Parathyroid adenoma (tissue), 2 donors: ENCODE data around the gene CD19.
"Not testable (repeated sequence)": the region's sequence is repeated elsewhere in the genome, so short reads cannot be mapped to it uniquely, and the experiment has no call there.

Source experiments
- H2AFZ ChIP-seq: fragments of 300-600 bp; sonication (generic); one replicate; pipeline ENCODE4 v1.7.0; 2017; ENCODE audit warnings: antibody characterized with exemption, mild to moderate bottlenecking
- H3K27ac ChIP-seq: fragments of 300-600 bp; sonication (generic); one replicate; pipeline ENCODE4 v1.7.0; 2017
- H3K27me3 ChIP-seq: fragments of 300-600 bp; sonication (generic); one replicate; pipeline ENCODE4 v1.7.0; 2017; ENCODE audit warnings: low read length; ENCODE audit not compliant: control insufficient read depth, insufficient read depth
- H3K36me3 ChIP-seq: fragments of 300-600 bp; sonication (generic); one replicate; pipeline ENCODE4 v1.7.0; 2017; ENCODE audit warnings: low read length; ENCODE audit not compliant: control insufficient read depth, insufficient read depth
- H3K4me1 ChIP-seq: fragments of 300-600 bp; sonication (generic); one replicate; pipeline ENCODE4 v1.7.0; 2017; ENCODE audit warnings: control low read depth
- H3K4me2 ChIP-seq: fragments of 300-600 bp; sonication (generic); one replicate; pipeline ENCODE4 v1.7.0; 2017; ENCODE audit warnings: low read length
- H3K4me3 ChIP-seq: fragments of 300-600 bp; sonication (generic); one replicate; pipeline ENCODE4 v1.7.0; 2017; ENCODE audit warnings: low read depth, low read length
- H3K79me2 ChIP-seq: fragments of 300-600 bp; sonication (generic); one replicate; pipeline ENCODE4 v1.7.0; 2017; ENCODE audit warnings: control low read depth
- H3K9ac ChIP-seq: fragments of 300-600 bp; sonication (generic); one replicate; pipeline ENCODE4 v1.7.0; 2017; ENCODE audit warnings: mild to moderate bottlenecking
- H3K9me3 ChIP-seq: fragments of 300-600 bp; sonication (generic); one replicate; pipeline ENCODE4 v1.7.0; 2017; ENCODE audit warnings: low read length; ENCODE audit not compliant: control insufficient read depth
- TF ChIP-seq, protein P1 (sequence below): fragments of 300-600 bp; sonication (generic); IDR thresholded peaks from one replicate; pipeline ENCODE4 v1.7.0; 2017; ENCODE audit warnings: antibody characterized with exemption, mild to moderate bottlenecking
- donor health status: primary hyperparathyroidism.

The CD19 gene

DNA sequence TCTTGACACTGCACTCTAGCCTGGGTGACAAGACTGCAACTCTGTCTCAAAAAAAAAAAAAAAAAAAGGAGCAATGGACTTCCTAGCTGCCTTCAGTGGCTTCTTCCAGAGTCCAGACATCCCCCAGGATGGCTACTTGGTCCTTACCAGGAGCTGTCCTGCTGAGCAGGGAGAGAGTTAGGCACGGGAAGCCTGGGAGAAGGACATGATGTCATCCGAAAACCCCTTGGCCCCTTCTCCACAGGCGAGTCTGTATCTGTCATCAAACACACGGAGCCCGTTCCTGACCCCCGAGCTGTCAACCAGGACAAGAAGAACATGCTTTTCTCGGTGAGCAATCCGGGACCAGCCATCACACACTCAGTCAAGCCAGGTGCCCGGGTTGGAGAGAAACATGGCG, 44.8 kb upstream of the CD19 start:
- Histone ChIP-seq H3K79me2 (no peaks in the 10 kb centered on the region), H2AFZ (no peak overlapping the region), H3K27ac (no peak overlapping the region), H3K27me3 (no peaks in the 10 kb centered on the region), H3K9me3 (no peaks in the 10 kb centered on the region), H3K4me1 (peaks cover 3% of the 10 kb centered on the region), H3K4me3 (no peak overlapping the region), H3K9ac (no peak overlapping the region), H3K4me2 (no peak overlapping the region), H3K36me3 (no peaks in the 10 kb centered on the region)
- TF ChIP-seq, protein P1, sequence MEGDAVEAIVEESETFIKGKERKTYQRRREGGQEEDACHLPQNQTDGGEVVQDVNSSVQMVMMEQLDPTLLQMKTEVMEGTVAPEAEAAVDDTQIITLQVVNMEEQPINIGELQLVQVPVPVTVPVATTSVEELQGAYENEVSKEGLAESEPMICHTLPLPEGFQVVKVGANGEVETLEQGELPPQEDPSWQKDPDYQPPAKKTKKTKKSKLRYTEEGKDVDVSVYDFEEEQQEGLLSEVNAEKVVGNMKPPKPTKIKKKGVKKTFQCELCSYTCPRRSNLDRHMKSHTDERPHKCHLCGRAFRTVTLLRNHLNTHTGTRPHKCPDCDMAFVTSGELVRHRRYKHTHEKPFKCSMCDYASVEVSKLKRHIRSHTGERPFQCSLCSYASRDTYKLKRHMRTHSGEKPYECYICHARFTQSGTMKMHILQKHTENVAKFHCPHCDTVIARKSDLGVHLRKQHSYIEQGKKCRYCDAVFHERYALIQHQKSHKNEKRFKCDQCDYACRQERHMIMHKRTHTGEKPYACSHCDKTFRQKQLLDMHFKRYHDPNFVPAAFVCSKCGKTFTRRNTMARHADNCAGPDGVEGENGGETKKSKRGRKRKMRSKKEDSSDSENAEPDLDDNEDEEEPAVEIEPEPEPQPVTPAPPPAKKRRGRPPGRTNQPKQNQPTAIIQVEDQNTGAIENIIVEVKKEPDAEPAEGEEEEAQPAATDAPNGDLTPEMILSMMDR: no peak

DNA sequence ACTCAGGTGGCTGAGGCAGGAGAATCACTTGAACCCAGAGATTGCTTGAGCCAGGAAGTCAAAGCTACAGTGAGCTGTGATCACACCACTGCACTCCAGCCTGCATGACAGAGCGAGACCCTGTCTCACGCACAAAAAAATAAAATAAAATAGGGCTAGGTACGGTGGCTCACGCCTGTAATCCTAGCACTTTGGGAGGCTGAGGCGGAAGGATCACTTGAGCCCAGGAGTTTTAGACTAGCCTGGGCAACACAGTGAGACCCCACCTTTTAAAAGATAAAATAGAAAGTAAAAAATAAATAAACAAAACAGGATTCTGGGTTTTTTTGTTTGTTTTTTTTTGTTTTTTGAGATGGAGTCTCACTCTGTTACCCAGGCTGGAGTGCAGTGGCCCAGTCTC, 41.4 kb upstream of the CD19 start:
- not testable (repeated sequence) for H3K4me2 ChIP-seq, H3K36me3 ChIP-seq, H3K27me3 ChIP-seq, H3K27ac ChIP-seq, H3K4me3 ChIP-seq, H3K9me3 ChIP-seq, H3K79me2 ChIP-seq, H2AFZ ChIP-seq, H3K9ac ChIP-seq, H3K4me1 ChIP-seq

DNA sequence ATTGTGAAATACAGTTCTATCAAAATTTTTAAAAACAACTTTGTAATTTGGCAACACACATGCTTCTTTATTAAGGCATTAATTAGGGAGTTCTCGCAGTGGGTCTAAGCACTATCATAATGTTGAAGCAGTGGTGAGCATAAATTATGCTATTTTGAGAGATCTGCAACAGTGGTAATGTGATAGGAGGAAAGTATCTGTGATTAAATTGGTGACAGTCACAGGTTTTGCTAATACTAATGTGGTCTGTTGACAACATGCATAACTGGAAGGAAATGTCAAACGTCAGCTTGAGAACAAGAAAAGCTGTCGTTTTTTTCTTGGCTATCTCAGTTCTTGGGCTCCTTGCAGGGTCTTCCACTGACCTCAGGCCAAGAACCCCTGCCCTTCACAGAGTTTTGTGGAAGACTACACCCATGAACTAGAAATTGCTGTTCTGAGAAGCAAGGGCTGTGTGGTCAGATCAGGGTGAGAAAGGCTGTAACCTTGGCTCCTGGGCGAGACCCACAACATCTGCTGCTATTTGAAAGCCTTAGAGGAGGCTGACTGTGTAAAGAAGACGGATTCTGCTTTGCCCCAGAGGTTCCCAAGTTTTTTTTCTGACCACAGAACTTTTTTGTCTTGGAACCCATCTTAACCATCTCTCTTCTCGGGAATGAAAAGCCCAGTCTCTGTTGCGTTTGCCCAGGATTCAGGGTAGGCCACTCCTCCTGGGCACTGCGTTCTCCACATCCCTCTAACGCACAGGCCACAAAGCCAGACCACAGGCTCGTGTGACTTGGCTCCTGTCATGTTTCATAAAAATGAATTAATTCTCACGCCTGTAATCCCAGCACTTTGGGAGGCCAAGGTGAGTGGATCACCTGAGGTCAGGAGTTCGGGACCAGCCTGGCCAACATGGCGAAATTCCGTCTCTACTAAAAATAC, 39.5 kb upstream of the CD19 start:
- TF ChIP-seq, protein P1: no peak
- Histone ChIP-seq H3K4me2 (no peak overlapping the region), H3K27ac (no peak overlapping the region), H3K36me3 (no peaks in the 10 kb centered on the region), H3K4me3 (no peak overlapping the region), H3K9me3 (no peaks in the 10 kb centered on the region), H3K9ac (no peak overlapping the region), H3K4me1 (no peaks in the 10 kb centered on the region), H2AFZ (no peak overlapping the region), H3K79me2 (no peaks in the 10 kb centered on the region), H3K27me3 (no peaks in the 10 kb centered on the region)

DNA sequence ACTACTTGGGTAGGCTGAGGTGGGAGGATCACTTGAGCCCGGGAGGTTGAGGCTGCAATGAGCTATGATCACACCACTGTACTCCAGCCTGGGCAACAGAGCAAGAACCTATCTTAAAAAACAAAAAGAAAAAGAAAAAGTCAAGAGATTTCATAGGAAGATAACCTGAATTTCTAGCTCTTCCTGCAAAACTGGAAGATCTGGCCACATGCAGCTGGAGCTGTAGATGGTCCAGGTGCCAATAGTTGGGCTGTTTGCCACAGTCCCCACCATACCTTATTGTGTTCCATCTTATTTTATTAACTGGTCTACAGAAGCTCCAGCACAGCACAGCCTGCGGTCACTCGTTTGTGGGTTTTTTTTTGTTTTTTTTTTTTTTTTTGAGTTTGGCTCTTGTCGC, 38.5 kb upstream of the CD19 start:
- TF ChIP-seq, protein P1: no peak
- no peaks in the 10 kb centered on the region for H3K79me2 ChIP-seq
- H3K4me3 ChIP-seq: no peak overlapping the region
- H3K27me3 ChIP-seq: no peaks in the 10 kb centered on the region
- H3K36me3 ChIP-seq: no peaks in the 10 kb centered on the region
- H3K4me1 ChIP-seq: no peaks in the 10 kb centered on the region
- H3K27ac ChIP-seq: no peak overlapping the region
- no peak overlapping the region for H3K9ac ChIP-seq
- H2AFZ ChIP-seq: no peak overlapping the region
- no peaks in the 10 kb centered on the region for H3K9me3 ChIP-seq
- H3K4me2 ChIP-seq: no peak overlapping the region

DNA sequence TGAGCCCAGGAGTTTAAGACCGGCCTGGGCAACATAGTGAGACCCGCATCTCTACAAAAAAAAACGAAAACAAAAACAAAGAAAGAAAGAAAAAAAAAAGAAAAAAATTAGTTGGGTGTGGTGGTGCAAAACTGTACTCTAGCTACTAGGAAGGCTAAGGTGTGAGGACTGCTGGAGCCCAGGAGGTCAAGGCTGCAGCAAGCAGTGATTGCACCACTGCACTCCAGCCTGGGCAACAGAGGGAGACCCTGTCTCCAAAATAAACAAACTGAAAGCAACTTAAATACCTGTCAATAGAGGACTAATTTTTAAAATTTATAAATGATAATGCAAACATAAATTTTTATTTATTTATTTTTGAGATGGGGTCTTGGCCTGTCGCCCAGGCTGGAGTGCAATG, 36.2 kb upstream of the CD19 start:
- Histone ChIP-seq H3K9ac (no peak overlapping the region), H3K36me3 (no peaks in the 10 kb centered on the region), H2AFZ (no peak overlapping the region), H3K4me1 (no peaks in the 10 kb centered on the region), H3K27ac (no peak overlapping the region), H3K4me2 (no peak overlapping the region), H3K27me3 (no peaks in the 10 kb centered on the region), H3K9me3 (no peaks in the 10 kb centered on the region), H3K79me2 (no peaks in the 10 kb centered on the region), H3K4me3 (no peak overlapping the region)
- TF ChIP-seq, protein P1: no peak
